ENCODE measurements around the gene DPF3.

DPF3 gene

DNA sequence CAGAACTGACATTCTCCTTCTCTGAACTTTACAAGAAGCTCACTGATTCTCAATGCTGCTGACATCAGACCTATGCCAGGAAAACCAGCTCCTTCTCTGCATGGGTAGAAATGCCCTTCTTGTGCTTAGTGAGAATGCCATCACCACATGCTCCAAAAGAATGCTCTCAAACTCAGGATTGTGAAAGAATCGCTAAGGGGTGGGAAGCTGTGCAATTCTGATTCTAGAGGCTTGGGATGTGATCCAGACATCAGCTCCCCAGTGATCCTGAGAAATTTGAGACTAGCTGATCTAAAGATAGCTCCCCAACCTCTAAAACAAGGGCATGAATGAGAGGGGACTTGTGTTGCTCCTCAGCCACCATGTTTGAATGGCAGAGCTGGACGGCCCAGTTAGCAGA is 113.2 kb downstream of the DPF3 start:
- Histone ChIP-seq H3K27me3 (replicated peaks; ENCODE audit: control insufficient read depth, insufficient read depth, low read length) (no peaks in the 10 kb centered on the region), H3K4me3 (replicated peaks; ENCODE audit: low read depth, low read length) (no peak overlapping the region), H3K36me3 (ENCODE audit: control insufficient read depth, insufficient read depth, low read length) (no peaks in the 10 kb centered on the region)
- no peak for DNase-seq (ENCODE audit: extremely low read depth, insufficient read length)
- no peak for TF ChIP-seq CTCF (IDR thresholded peaks at IDR 0.05; ENCODE audit: insufficient read depth, low read length, poor library complexity, severe bottlenecking)

DNA sequence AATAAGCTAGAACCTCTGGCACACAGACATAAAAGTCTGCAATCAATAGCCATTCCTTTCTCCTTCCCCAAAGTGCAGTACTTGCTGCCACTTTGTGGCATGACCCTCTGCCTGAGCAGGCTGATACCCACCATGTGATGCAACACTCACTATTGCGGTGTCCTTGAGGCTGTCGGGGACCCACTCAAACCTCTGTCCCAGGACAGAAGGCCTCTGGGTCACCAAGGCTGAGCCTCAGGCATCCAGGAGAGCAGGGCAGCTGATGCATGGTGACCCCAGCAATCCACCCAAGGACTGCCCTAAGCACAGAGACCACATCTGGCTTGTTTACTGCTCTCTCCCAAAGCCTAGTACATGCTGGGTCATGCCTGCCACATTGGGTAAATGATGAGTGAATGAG is 114.2 kb downstream of the DPF3 start:
- no peak for TF ChIP-seq CTCF (IDR thresholded peaks at IDR 0.05; ENCODE audit: insufficient read depth, low read length, poor library complexity, severe bottlenecking)
- no peak for DNase-seq (ENCODE audit: extremely low read depth, insufficient read length)
- Histone ChIP-seq H3K27me3 (replicated peaks; ENCODE audit: control insufficient read depth, insufficient read depth, low read length) (no peaks in the 10 kb centered on the region), H3K36me3 (ENCODE audit: control insufficient read depth, insufficient read depth, low read length) (no peaks in the 10 kb centered on the region), H3K4me3 (replicated peaks; ENCODE audit: low read depth, low read length) (no peak overlapping the region)

- DNase-seq (ENCODE audit: extremely low read depth, insufficient read length), result no peak
- H3K4me3 ChIP-seq (replicated peaks; ENCODE audit: low read depth, low read length), result no peak overlapping the region
- no peaks in the 10 kb centered on the region for H3K36me3 ChIP-seq (ENCODE audit: control insufficient read depth, insufficient read depth, low read length)
- H3K27me3 ChIP-seq (replicated peaks; ENCODE audit: control insufficient read depth, insufficient read depth, low read length), result no peaks in the 10 kb centered on the region
- no peak for TF ChIP-seq CTCF (IDR thresholded peaks at IDR 0.05; ENCODE audit: insufficient read depth, low read length, poor library complexity, severe bottlenecking)
These were observed 116.3 kb downstream of the DPF3 start for GRCh38 chr14:72777636-72778035.

DNA sequence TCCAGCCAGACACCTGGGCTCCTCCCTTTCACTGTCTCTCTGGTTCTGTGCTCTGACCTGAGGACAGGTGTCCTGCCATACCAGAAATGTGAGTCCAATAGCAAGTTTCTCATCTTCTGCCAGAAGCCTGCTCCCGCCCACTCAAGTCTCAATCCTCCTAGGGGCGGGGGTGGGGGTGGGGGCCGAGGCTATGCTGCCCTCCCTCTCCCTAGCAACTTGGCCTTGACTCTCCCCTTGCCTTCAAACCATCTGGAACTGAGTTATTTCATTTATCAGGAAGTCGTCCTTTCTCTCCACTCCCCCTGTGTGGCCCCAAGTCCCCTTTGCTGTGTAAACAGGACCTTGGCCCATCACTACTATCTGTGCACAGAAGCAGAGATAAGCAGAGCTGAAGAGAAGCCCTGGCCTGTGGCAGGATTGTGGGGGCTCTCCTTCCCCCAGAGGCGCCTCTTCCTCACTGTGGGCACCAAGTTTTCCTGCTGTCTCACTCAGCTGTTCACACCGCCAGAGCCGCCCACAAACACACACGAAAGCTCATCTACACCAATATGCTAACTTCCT is 117.1 kb downstream of the DPF3 start:
- H3K27me3 ChIP-seq (replicated peaks; ENCODE audit: control insufficient read depth, insufficient read depth, low read length), result no peaks in the 10 kb centered on the region
- no peak overlapping the region for H3K4me3 ChIP-seq (replicated peaks; ENCODE audit: low read depth, low read length)
- no peak for TF ChIP-seq CTCF (IDR thresholded peaks at IDR 0.05; ENCODE audit: insufficient read depth, low read length, poor library complexity, severe bottlenecking)
- no peaks in the 10 kb centered on the region for H3K36me3 ChIP-seq (ENCODE audit: control insufficient read depth, insufficient read depth, low read length)
- peak; percentile 22 for DNase-seq (ENCODE audit: extremely low read depth, insufficient read length)

- H3K36me3 ChIP-seq (ENCODE audit: control insufficient read depth, insufficient read depth, low read length), result no peaks in the 10 kb centered on the region
- DNase-seq (ENCODE audit: extremely low read depth, insufficient read length), result no peak
- TF ChIP-seq CTCF (IDR thresholded peaks at IDR 0.05; ENCODE audit: insufficient read depth, low read length, poor library complexity, severe bottlenecking), result no peak
These were observed 117.9 kb downstream of the DPF3 start for GRCh38 chr14:72775923-72776554.

More at GRCh38 chr14:72775923-72776554, 117.9 kb downstream of the DPF3 start:
- Histone ChIP-seq H3K27me3 (replicated peaks; ENCODE audit: control insufficient read depth, insufficient read depth, low read length) (no peaks in the 10 kb centered on the region), H3K4me3 (replicated peaks; ENCODE audit: low read depth, low read length) (no peak overlapping the region)
